Peyer's patch (tissue), 4 donors: ENCODE measurements around the gene CSF1R. TPM values are rescaled to one million over a fixed set of nuclear protein-coding genes. Genes with fewer than 3 reads are reported as not detected.
A peak's percentile ranks its signal among the peaks of the same experiment; 100 is the strongest.

ENCODE experiments used
- DNase-seq, 3 donors: peaks; one replicate each; pipeline ENCODE4 v3.0.0-alpha.2; 2017 to 2019
- H3K27ac ChIP-seq, 4 donors: fragments of 200-600 bp; sonication (generic); one replicate each; pipeline ENCODE4 v1.5.1; 2016 to 2019
- H3K27me3 ChIP-seq, 2 donors: fragments of 200-600 bp; sonication (generic); one replicate each; pipeline ENCODE4 v1.5.1; 2019
- H3K36me3 ChIP-seq, 3 donors: fragments of 200-600 bp; sonication (generic); one replicate each; pipeline ENCODE4 v1.5.1; 2016 to 2019
- H3K4me1 ChIP-seq, 4 donors: fragments of 200-600 bp; sonication (generic); one replicate each; pipeline ENCODE4 v1.5.1; 2016 to 2019
- H3K4me3 ChIP-seq, 4 donors: fragments of 200-600 bp; sonication (generic); 1 replicate in 3 of 4; 2 replicates in 1 of 4; pipeline ENCODE4 v1.5.1; 2016 to 2019; ENCODE audit warnings: mild to moderate bottlenecking in 1 of 4
- H3K9me3 ChIP-seq, 4 donors: fragments of 200-600 bp; sonication (generic); one replicate each; pipeline ENCODE4 v1.5.1; 2016 to 2019; ENCODE audit warnings: mild to moderate bottlenecking in 1 of 4
- POLR2A ChIP-seq, 2 donors: fragments of 450-650 bp; IDR thresholded peaks; one replicate each; pipeline ENCODE4 v1.5.1; 2017; ENCODE audit warnings: antibody characterized with exemption in 2 of 2, mild to moderate bottlenecking in 2 of 2, moderate library complexity in 2 of 2
- total RNA-seq, 4 donors: library from RNA; depleted of rRNA; stranded (reverse); fragments of >200 nt; gene quantifications; one replicate each; pipeline ENCODE4 v1.1.0, GENCODE V29; 2016
- TF ChIP-seq, protein P1 (sequence below), 6 experiments: fragments of 450-650 bp in 4 of 6; fragments of 200-600 bp in 2 of 6; sonication (generic) in 1 of 6; IDR thresholded peaks; one replicate each; pipeline ENCODE4 v1.5.1; 2017 to 2019; ENCODE audit warnings: antibody characterized with exemption in 6 of 6, mild to moderate bottlenecking in 3 of 6, moderate library complexity in 1 of 6

CSF1R gene
- total RNA-seq, 4 donors from 2014 or later: 2.1 to 24.8 (median 13.5) TPM

DNA sequence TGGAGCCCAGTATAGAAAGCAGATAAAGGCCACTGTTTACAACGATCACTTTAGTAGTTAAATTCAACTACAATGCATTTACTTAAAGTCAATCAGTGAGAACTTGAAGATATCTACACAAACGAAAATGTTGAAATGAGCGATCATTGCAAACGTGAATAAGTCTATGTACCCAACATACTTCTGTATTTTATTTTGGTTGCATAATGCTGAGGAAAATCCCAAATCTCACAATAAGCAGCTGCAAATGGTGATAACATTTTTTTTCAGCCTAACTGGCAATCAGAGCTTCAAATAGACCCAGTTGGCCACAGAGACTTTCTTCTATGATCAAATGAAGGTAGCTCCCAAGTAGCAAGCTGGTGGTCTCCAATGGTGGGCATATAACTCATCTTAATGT lies 37.2 kb upstream of the CSF1R start:
- TF ChIP-seq POLR2A (IDR thresholded peaks at IDR 0.05): no peak
- TF ChIP-seq, protein P1, sequence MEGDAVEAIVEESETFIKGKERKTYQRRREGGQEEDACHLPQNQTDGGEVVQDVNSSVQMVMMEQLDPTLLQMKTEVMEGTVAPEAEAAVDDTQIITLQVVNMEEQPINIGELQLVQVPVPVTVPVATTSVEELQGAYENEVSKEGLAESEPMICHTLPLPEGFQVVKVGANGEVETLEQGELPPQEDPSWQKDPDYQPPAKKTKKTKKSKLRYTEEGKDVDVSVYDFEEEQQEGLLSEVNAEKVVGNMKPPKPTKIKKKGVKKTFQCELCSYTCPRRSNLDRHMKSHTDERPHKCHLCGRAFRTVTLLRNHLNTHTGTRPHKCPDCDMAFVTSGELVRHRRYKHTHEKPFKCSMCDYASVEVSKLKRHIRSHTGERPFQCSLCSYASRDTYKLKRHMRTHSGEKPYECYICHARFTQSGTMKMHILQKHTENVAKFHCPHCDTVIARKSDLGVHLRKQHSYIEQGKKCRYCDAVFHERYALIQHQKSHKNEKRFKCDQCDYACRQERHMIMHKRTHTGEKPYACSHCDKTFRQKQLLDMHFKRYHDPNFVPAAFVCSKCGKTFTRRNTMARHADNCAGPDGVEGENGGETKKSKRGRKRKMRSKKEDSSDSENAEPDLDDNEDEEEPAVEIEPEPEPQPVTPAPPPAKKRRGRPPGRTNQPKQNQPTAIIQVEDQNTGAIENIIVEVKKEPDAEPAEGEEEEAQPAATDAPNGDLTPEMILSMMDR (IDR thresholded peaks at IDR 0.05): no peak
- H3K4me3 ChIP-seq: no peak overlapping the region
- no peak for DNase-seq
- no peaks in the 10 kb centered on the region for H3K27me3 ChIP-seq
- peaks cover 0 to 10% (median 0%) of the 10 kb centered on the region in 4 donors for H3K4me1 ChIP-seq
- H3K9me3 ChIP-seq: no peaks in the 10 kb centered on the region
- H3K36me3 ChIP-seq: peaks cover 0 to 29% (median 0%) of the 10 kb centered on the region in 3 donors
- no peak overlapping the region for H3K27ac ChIP-seq

DNA sequence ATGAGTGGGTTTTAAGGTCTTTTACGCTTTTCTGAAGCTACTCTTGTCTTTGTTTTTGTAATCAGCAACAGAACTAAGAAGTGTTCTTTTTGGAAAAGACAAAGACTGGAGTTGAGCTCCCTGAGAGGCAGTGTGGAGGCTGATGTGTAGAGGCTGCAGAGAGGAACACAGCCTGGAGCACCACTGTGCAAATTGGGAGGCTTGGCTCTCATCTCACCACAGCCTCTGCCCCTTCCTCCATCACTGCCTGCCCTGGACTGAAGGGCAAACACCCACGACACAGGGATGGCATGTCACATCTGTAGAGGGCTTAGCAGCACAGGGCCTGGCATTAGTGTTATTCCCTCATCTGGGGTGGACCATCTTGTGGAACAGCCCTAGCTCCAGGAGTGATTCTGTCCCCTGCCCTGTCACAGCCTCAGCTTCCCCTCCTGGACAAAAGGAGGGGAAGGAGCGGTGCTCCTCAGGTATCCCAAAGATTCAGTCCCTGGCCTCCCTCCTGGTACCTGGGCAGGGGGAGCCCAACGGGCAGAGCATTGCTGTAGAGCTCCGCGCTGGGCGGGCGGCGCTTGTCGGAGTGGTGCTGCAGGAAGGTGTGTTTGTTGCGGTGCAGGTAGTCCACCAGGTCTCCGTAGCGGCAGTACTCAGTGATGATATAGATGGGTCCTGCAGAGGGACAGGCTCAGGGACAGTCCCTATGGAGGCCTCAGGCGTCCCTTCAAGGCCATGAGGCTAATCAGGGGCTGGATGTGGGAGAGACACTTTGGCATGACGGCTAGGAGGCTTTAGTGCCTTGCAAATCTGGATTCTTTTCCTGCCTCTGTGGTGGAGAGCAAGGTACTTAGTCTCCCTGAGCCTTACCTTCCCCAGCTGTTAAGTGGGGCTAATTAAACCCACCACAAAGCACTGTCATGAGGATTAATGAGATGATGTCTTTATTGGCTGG lies 36.5 kb upstream of the CSF1R start:
- Histone ChIP-seq H3K4me3 (no peak overlapping the region), H3K27ac (no peak overlapping the region), H3K4me1 (peaks cover 0 to 10% (median 0%) of the 10 kb centered on the region in 4 donors), H3K27me3 (no peaks in the 10 kb centered on the region), H3K9me3 (no peaks in the 10 kb centered on the region), H3K36me3 (peaks cover 0 to 31% (median 0%) of the 10 kb centered on the region in 3 donors)
- TF ChIP-seq, protein P1 (IDR thresholded peaks at IDR 0.05): no peak
- TF ChIP-seq POLR2A (IDR thresholded peaks at IDR 0.05): no peak
- peak in 2 of 3 donors; percentile 25 for DNase-seq

DNA sequence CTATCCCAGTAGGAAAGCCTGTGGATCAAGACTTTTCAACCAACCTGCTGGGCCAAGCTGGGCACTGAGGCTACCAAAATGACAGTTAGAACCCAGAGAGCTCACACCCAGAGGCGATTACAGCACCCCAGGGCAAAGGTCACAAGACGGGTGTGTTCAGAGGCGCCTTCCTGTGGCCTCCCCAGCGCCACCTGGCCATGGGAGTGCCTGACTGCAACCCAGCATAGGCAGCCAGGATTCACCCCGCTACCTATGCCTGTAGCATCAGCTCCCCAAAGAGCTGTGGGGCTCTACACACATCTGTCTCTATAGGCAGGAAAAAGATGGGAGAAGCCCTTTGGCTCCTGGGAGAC lies 35.8 kb upstream of the CSF1R start:
- peak in 2 of 3 donors; percentile 88 to 89 for DNase-seq
- H3K36me3 ChIP-seq: peaks cover 0 to 31% (median 0%) of the 10 kb centered on the region in 3 donors
- peaks cover 0 to 10% (median 0%) of the 10 kb centered on the region in 4 donors for H3K4me1 ChIP-seq
- H3K4me3 ChIP-seq: no peak overlapping the region
- H3K27me3 ChIP-seq: no peaks in the 10 kb centered on the region
- peak overlapping the region in 1 of 4 donors; percentile 55 for H3K27ac ChIP-seq
- no peaks in the 10 kb centered on the region for H3K9me3 ChIP-seq
- TF ChIP-seq, protein P1 (IDR thresholded peaks at IDR 0.05): peak in 4 of 6 experiments; percentile 35 to 82 (median 81)
- TF ChIP-seq POLR2A (IDR thresholded peaks at IDR 0.05): no peak

DNA sequence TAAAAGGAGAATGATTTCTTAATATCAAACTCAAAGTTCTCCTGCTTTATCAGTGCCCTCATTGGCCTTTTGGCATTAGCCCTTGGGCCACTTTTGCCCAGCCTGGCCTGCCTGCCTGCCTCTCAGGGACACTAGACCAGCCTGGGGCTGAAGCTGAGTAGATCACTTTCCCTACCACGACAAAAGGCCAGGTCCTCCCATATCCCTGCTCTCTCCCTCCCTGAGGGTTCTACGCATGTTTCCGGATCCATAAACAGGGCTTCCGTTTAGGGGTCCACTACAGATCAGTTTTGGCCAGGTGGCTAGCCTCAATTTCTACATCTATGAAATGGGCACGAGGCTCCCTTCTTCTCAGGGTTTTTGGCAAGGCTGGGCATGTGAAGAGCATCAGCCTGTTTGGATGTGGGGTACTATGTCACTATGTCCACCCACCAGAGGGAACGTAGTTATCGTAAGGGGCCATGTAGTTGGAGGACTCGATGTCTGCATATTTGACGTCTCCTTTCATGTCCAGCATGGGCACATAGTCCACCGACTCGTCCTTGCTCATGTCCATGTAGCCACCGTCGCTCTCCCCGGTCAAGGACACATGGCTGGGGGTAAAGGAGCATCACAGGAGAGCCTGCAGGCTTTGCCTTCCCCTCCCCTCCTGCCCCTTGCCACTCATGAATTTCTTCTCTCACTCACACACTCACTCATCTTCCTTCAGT lies 35.2 kb upstream of the CSF1R start:
- TF ChIP-seq, protein P1 (IDR thresholded peaks at IDR 0.05): no peak
- TF ChIP-seq POLR2A (IDR thresholded peaks at IDR 0.05): no peak
- Histone ChIP-seq H3K27me3 (no peaks in the 10 kb centered on the region), H3K4me1 (peaks cover 0 to 10% (median 0%) of the 10 kb centered on the region in 4 donors), H3K9me3 (no peaks in the 10 kb centered on the region), H3K4me3 (no peak overlapping the region), H3K36me3 (peaks cover 0 to 31% (median 0%) of the 10 kb centered on the region in 3 donors), H3K27ac (peak overlapping the region in 1 of 4 donors; percentile 55)
- peak in 1 of 3 donors; percentile 39 for DNase-seq

DNA sequence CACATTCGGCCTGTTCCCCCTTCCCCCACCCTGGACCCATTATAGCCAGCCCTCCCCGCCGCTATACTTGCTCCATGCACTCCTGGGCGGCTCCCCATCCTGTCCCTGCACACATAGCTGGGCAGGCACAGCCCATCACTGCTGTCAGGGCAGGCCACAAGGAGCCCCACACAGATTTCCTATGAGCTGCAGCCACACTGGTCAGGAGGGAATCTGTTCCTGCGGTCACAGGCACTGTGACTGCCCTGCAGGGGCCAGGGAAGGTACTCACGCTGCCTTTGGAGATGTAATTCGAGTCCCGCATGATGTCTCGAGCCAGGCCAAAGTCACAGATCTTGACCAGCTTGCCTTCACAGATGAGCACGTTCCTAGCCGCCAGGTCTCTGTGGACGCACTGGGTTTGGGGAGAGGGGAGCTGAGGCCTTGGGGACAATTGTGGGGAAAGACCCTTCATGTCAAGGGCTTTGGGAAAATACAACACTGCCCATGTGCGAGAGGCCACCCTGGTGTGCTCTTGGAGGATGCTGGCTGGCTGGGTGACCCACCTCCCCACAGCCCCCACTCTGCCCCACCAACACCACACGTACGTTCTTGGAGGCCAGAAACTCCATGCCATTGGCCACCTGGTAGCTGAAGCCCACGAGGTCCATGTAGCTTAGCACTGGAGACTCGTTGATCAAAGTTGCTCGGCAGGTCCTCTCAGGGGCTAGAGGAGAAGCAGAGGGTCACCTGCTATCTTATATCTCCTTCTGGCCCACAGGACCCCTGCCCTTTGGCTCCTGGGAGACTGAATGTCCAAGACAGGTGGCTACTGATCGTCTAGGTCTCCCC lies 34.5 kb upstream of the CSF1R start:
- Histone ChIP-seq H3K4me1 (peaks cover 0 to 10% (median 0%) of the 10 kb centered on the region in 4 donors), H3K27me3 (no peaks in the 10 kb centered on the region), H3K4me3 (no peak overlapping the region), H3K9me3 (no peaks in the 10 kb centered on the region), H3K36me3 (peaks cover 0 to 31% (median 0%) of the 10 kb centered on the region in 3 donors), H3K27ac (no peak overlapping the region)
- DNase-seq: peak in 2 of 3 donors; percentile 34 to 37
- TF ChIP-seq, protein P1 (IDR thresholded peaks at IDR 0.05): no peak
- TF ChIP-seq POLR2A (IDR thresholded peaks at IDR 0.05): no peak
